WTC11 (cell line): ENCODE data around the gene ANO4. TPM values are rescaled to one million over a fixed set of nuclear protein-coding genes. Genes with fewer than 3 reads are reported as not detected.

Experiments
- ATAC-seq: fragments of 200-7000 bp; cut with Tn5 transposase; 2 replicates; pipeline ENCODE4 v1.10.0; 2021; ENCODE audit warnings: mild to moderate bottlenecking, moderate library complexity
- CTCF ChIA-PET: fragments of 300-600 bp; sonication (Branson Sonifier 250); formaldehyde crosslinking; loops from one replicate; lab custom pipeline; 2021; ENCODE audit warnings: antibody characterized with exemption; lab: Charles Lee
- POLR2A ChIA-PET: fragments of 350-600 bp; sonication (Branson Sonifier 250); formaldehyde crosslinking; loops from one replicate; lab custom pipeline; 2021; ENCODE audit warnings: antibody characterized with exemption; lab: Charles Lee
- DNase-seq: peaks from one replicate; pipeline ENCODE4 v3.0.0; 2021; ENCODE audit warnings: low spot score
- H3K27ac Mint-ChIP-seq: 2 replicates; pipeline ENCODE4 v1.8.0; 2021; ENCODE audit warnings: mixed read lengths
- H3K27me3 Mint-ChIP-seq: 2 replicates; pipeline ENCODE4 v1.8.0; 2021; ENCODE audit warnings: low read depth, mild to moderate bottlenecking, moderate library complexity, mixed read lengths
- H3K36me3 Mint-ChIP-seq: 2 replicates; pipeline ENCODE4 v1.8.0; 2021; ENCODE audit warnings: mixed read lengths
- H3K4me1 Mint-ChIP-seq: 2 replicates; pipeline ENCODE4 v1.8.0; 2022; ENCODE audit warnings: mixed read lengths
- H3K4me3 Mint-ChIP-seq: 2 replicates; pipeline ENCODE4 v1.8.0; 2021; ENCODE audit warnings: mild to moderate bottlenecking, moderate library complexity, mixed read lengths
- H3K9me3 Mint-ChIP-seq: 2 replicates; pipeline ENCODE4 v1.8.0; 2021; ENCODE audit warnings: mixed read lengths
- AR ChIP-seq: fragments of 250-450 bp; sonication (Bioruptor Pico); IDR thresholded peaks from 2 replicates; pipeline ENCODE4 v1.9.0; 2021; ENCODE audit warnings: mild to moderate bottlenecking
- CREB1 ChIP-seq: sonication (generic); formaldehyde crosslinking; IDR thresholded peaks from 2 replicates; pipeline ENCODE4 v1.8.0; 2023; ENCODE audit warnings: mild to moderate bottlenecking, missing genetic modification reagents
- CTCF ChIP-seq: fragments of 200-600 bp; IDR thresholded peaks from 2 replicates; pipeline ENCODE4 v1.8.0; 2022; ENCODE audit warnings: antibody characterized with exemption
- ESRRA ChIP-seq: sonication (generic); formaldehyde crosslinking; IDR thresholded peaks from 2 replicates; pipeline ENCODE4 v1.8.1; 2022; ENCODE audit warnings: mild to moderate bottlenecking, missing genetic modification reagents, borderline replicate concordance
- GABPB1 ChIP-seq: sonication (generic); formaldehyde crosslinking; IDR thresholded peaks from 2 replicates; pipeline ENCODE4 v1.8.1; 2023; ENCODE audit warnings: mild to moderate bottlenecking, missing genetic modification reagents
- IRF1 ChIP-seq: sonication (generic); formaldehyde crosslinking; IDR thresholded peaks from 2 replicates; pipeline ENCODE4 v1.8.0; 2023; ENCODE audit warnings: missing genetic modification reagents
- IRF2 ChIP-seq: sonication (generic); formaldehyde crosslinking; IDR thresholded peaks from 2 replicates; pipeline ENCODE4 v1.8.0; 2022; ENCODE audit warnings: low read depth, missing genetic modification reagents, borderline replicate concordance
- JAZF1 ChIP-seq: fragments of 250-450 bp; sonication (Bioruptor Pico); IDR thresholded peaks from 2 replicates; pipeline ENCODE4 v1.9.0; 2021; ENCODE audit warnings: moderate library complexity, mild to moderate bottlenecking, inconsistent platforms
- MXD4 ChIP-seq: fragments of 250-450 bp; sonication (Bioruptor Pico); IDR thresholded peaks from 2 replicates; pipeline ENCODE4 v1.8.0; 2021; ENCODE audit warnings: mild to moderate bottlenecking, moderate library complexity, borderline replicate concordance
- MYBL2 ChIP-seq: sonication (generic); formaldehyde crosslinking; IDR thresholded peaks from 2 replicates; pipeline ENCODE4 v1.8.1; 2023; ENCODE audit warnings: mild to moderate bottlenecking, moderate library complexity, missing genetic modification reagents
- NR3C1 ChIP-seq: sonication (generic); formaldehyde crosslinking; conservative IDR thresholded peaks from 2 replicates; pipeline ENCODE4 v1.8.1; 2023; ENCODE audit warnings: low read depth, mild to moderate bottlenecking, missing genetic modification reagents
- SMAD4 ChIP-seq: sonication (generic); formaldehyde crosslinking; IDR thresholded peaks from 2 replicates; pipeline ENCODE4 v1.8.0; 2022; ENCODE audit warnings: mild to moderate bottlenecking, missing genetic modification reagents
- SP1 ChIP-seq: sonication (generic); formaldehyde crosslinking; conservative IDR thresholded peaks from 2 replicates; pipeline ENCODE4 v1.8.1; 2022; ENCODE audit warnings: missing genetic modification reagents
- TEAD1 ChIP-seq: sonication (generic); formaldehyde crosslinking; IDR thresholded peaks from 2 replicates; pipeline ENCODE4 v1.8.0; 2022; ENCODE audit warnings: mild to moderate bottlenecking, missing genetic modification reagents
- TP53 ChIP-seq: sonication (generic); formaldehyde crosslinking; IDR thresholded peaks from 2 replicates; pipeline ENCODE4 v1.8.1; 2023; ENCODE audit warnings: mild to moderate bottlenecking, missing genetic modification reagents
- ZNF263 ChIP-seq: sonication (generic); formaldehyde crosslinking; IDR thresholded peaks from 2 replicates; pipeline ENCODE4 v1.8.1; 2022; ENCODE audit warnings: low read depth, mild to moderate bottlenecking, moderate library complexity, missing genetic modification reagents
- ZNF416 ChIP-seq: fragments of 250-450 bp; sonication (Bioruptor Pico); IDR thresholded peaks from 2 replicates; pipeline ENCODE4 v1.9.0; 2021; ENCODE audit warnings: mild to moderate bottlenecking, inconsistent platforms
- ZNF423 ChIP-seq: fragments of 250-450 bp; sonication (Bioruptor Pico); IDR thresholded peaks from 2 replicates; pipeline ENCODE4 v2.1.2; 2022; ENCODE audit warnings: mild to moderate bottlenecking, moderate library complexity
- ZSCAN18 ChIP-seq: fragments of 250-450 bp; sonication (Bioruptor Pico); IDR thresholded peaks from 2 replicates; pipeline ENCODE4 v2.1.2; 2022; ENCODE audit warnings: mild to moderate bottlenecking, moderate library complexity
- total RNA-seq: library from RNA; stranded (reverse); gene quantifications from 3 replicates; pipeline ENCODE4 v1.2.3, GENCODE V29; 2021
- TF ChIP-seq, protein P1 (sequence below): fragments of 250-450 bp; sonication (Bioruptor Pico); IDR thresholded peaks from 2 replicates; pipeline ENCODE4 v1.9.0; 2021; ENCODE audit warnings: mild to moderate bottlenecking, borderline replicate concordance
- TF ChIP-seq, protein P2 (sequence below): fragments of 250-450 bp; sonication (Bioruptor Pico); IDR thresholded peaks from 2 replicates; pipeline ENCODE4 v1.8.0; 2021; ENCODE audit warnings: mild to moderate bottlenecking

The ANO4 gene
- total RNA-seq, 1 experiment from 2014 or later = 2.6 TPM

GRCh38 chr12:100875771-100876170 is 81.2 kb downstream of the ANO4 start:
- no peak overlapping the region for H3K4me3 Mint-ChIP-seq
- H3K27ac Mint-ChIP-seq = no peak overlapping the region
- no peak for TF ChIP-seq NR3C1 (CRISPR knock-in tag)
- no peak for TF ChIP-seq AR (CRISPR knock-in tag)
- TF ChIP-seq TP53 (CRISPR knock-in tag) = no peak
- no peak for TF ChIP-seq SMAD4 (CRISPR knock-in tag)
- TF ChIP-seq ZNF263 (CRISPR knock-in tag) = no peak
- no peak for TF ChIP-seq MYBL2 (CRISPR knock-in tag)
- TF ChIP-seq SP1 = no peak
- no peak for TF ChIP-seq ZNF423 (CRISPR knock-in tag)
- TF ChIP-seq MXD4 (CRISPR knock-in tag) = no peak
- no peak for TF ChIP-seq GABPB1
- no peak for TF ChIP-seq IRF2 (CRISPR knock-in tag)
- no peak for TF ChIP-seq ESRRA (CRISPR knock-in tag)
- TF ChIP-seq CREB1 (CRISPR knock-in tag) = no peak
- TF ChIP-seq, all 79 proteins: peak for 0
- H3K36me3 Mint-ChIP-seq = peaks cover 13% of the 10 kb centered on the region
- POLR2A ChIA-PET = no interaction called here
- peaks cover 26% of the 10 kb centered on the region for H3K9me3 Mint-ChIP-seq
- CTCF ChIA-PET = no interaction called here
- no peak for DNase-seq
- no peaks in the 10 kb centered on the region for H3K4me1 Mint-ChIP-seq
- no peak for ATAC-seq
- no peaks in the 10 kb centered on the region for H3K27me3 Mint-ChIP-seq

- no peak for DNase-seq
- ATAC-seq = peak; percentile 34; the same call in 1 of the 2 replicates
- no peaks in the 10 kb centered on the region for H3K27me3 Mint-ChIP-seq
- no peak overlapping the region for H3K4me3 Mint-ChIP-seq
- peaks cover 2% of the 10 kb centered on the region; the same call in 1 of the 2 replicates for H3K4me1 Mint-ChIP-seq
- ChIA-PET POLR2A (no interaction called here), CTCF (interaction anchor here (0.8 to 1.1 kb wide), 6 partner anchors 9 to 141 kb away, joined by 3 to 4 read pairs (median 3); no protein-coding TSS in a partner anchor)
- H3K36me3 Mint-ChIP-seq = peaks cover 13% of the 10 kb centered on the region
- peaks cover 26% of the 10 kb centered on the region for H3K9me3 Mint-ChIP-seq
- no peak overlapping the region for H3K27ac Mint-ChIP-seq
- peak; percentile 39; the same call in 1 of the 2 replicates for TF ChIP-seq CTCF
- no peak for TF ChIP-seq JAZF1 (CRISPR knock-in tag)
- no peak for TF ChIP-seq TEAD1 (CRISPR knock-in tag)
These were observed 83.2 kb downstream of the ANO4 start for GRCh38 chr12:100877776-100878175.

GRCh38 chr12:100895192-100895591 is 100.6 kb downstream of the ANO4 start:
- ATAC-seq (no peak), DNase-seq (no peak)
- Mint-ChIP-seq H3K4me3 (no peak overlapping the region), H3K4me1 (no peaks in the 10 kb centered on the region; the same call in 1 of the 2 replicates), H3K27ac (no peak overlapping the region), H3K36me3 (no peaks in the 10 kb centered on the region), H3K27me3 (no peaks in the 10 kb centered on the region), H3K9me3 (no peaks in the 10 kb centered on the region)
- POLR2A ChIA-PET = interaction anchor here (0.7 kb wide), 1 partner anchor 107 kb away, joined by 5 read pairs; no protein-coding TSS in a partner anchor
- no peak for TF ChIP-seq ZSCAN18 (CRISPR knock-in tag)
- TF ChIP-seq IRF1 (CRISPR knock-in tag) = no peak
- TF ChIP-seq, protein P1, sequence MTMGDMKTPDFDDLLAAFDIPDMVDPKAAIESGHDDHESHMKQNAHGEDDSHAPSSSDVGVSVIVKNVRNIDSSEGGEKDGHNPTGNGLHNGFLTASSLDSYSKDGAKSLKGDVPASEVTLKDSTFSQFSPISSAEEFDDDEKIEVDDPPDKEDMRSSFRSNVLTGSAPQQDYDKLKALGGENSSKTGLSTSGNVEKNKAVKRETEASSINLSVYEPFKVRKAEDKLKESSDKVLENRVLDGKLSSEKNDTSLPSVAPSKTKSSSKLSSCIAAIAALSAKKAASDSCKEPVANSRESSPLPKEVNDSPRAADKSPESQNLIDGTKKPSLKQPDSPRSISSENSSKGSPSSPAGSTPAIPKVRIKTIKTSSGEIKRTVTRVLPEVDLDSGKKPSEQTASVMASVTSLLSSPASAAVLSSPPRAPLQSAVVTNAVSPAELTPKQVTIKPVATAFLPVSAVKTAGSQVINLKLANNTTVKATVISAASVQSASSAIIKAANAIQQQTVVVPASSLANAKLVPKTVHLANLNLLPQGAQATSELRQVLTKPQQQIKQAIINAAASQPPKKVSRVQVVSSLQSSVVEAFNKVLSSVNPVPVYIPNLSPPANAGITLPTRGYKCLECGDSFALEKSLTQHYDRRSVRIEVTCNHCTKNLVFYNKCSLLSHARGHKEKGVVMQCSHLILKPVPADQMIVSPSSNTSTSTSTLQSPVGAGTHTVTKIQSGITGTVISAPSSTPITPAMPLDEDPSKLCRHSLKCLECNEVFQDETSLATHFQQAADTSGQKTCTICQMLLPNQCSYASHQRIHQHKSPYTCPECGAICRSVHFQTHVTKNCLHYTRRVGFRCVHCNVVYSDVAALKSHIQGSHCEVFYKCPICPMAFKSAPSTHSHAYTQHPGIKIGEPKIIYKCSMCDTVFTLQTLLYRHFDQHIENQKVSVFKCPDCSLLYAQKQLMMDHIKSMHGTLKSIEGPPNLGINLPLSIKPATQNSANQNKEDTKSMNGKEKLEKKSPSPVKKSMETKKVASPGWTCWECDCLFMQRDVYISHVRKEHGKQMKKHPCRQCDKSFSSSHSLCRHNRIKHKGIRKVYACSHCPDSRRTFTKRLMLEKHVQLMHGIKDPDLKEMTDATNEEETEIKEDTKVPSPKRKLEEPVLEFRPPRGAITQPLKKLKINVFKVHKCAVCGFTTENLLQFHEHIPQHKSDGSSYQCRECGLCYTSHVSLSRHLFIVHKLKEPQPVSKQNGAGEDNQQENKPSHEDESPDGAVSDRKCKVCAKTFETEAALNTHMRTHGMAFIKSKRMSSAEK (CRISPR knock-in tag) = no peak
- TF ChIP-seq, protein P2, sequence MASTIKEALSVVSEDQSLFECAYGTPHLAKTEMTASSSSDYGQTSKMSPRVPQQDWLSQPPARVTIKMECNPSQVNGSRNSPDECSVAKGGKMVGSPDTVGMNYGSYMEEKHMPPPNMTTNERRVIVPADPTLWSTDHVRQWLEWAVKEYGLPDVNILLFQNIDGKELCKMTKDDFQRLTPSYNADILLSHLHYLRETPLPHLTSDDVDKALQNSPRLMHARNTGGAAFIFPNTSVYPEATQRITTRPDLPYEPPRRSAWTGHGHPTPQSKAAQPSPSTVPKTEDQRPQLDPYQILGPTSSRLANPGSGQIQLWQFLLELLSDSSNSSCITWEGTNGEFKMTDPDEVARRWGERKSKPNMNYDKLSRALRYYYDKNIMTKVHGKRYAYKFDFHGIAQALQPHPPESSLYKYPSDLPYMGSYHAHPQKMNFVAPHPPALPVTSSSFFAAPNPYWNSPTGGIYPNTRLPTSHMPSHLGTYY (CRISPR knock-in tag) = no peak
- TF ChIP-seq ZNF416 (CRISPR knock-in tag) = no peak
- CTCF ChIA-PET = no interaction called here
